HFF-Myc (cell line): ENCODE results near the gene METTL15.
"Not testable (repeated sequence)": the region's sequence is repeated elsewhere in the genome, so short reads cannot be mapped to it uniquely, and the experiment has no call there.

Experiments used
- DNase-seq: peaks from one replicate; pipeline ENCODE4 v3.0.0-alpha.2; 2011; ENCODE audit warnings: low read depth; ENCODE audit errors: extremely low read depth
- H3K4me3 ChIP-seq: replicated peaks from 2 replicates; pipeline ENCODE4 v1.5.1; 2011; ENCODE audit warnings: low read depth, mild to moderate bottlenecking, control low read depth, low read length
- CTCF ChIP-seq: IDR thresholded peaks from 2 replicates; pipeline ENCODE4 v1.5.1; 2012; ENCODE audit warnings: mild to moderate bottlenecking, low read depth, low read length, control low read depth; ENCODE audit errors: missing control alignments

The METTL15 gene

DNA sequence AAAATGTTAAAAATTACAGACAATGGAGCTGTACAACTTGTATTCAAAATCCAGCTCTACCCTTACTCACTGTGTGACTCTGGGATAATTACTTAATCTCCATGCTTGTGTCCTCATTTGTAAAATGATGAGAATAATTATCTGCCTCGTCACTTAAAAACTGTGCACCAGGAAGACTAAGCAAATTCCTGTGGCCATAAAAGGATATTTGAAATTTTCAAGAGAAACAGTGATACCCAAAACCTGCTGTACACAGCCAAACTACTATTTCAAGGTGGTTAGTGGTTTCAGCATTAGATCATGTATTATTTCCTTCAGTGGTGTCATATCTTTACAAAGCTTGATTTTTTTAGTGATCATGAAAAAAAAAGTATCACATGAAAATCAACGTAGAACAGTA lies 136.9 kb downstream of the METTL15 start:
- no peak overlapping the region for H3K4me3 ChIP-seq
- DNase-seq, result no peak
- no peak for TF ChIP-seq CTCF

- H3K4me3 ChIP-seq, result no peak overlapping the region
- DNase-seq, result no peak
- no peak for TF ChIP-seq CTCF
Observed at GRCh38 chr11:28250192-28250591, 142.0 kb downstream of the METTL15 start.

- no peak for TF ChIP-seq CTCF
- DNase-seq, result no peak
- H3K4me3 ChIP-seq, result no peak overlapping the region
Observed at GRCh38 chr11:28251257-28251656, 143.1 kb downstream of the METTL15 start.

GRCh38 chr11:28257761-28258160 lies 149.6 kb downstream of the METTL15 start:
- TF ChIP-seq CTCF, result no peak
- no peak for DNase-seq
- H3K4me3 ChIP-seq, result no peak overlapping the region

DNA sequence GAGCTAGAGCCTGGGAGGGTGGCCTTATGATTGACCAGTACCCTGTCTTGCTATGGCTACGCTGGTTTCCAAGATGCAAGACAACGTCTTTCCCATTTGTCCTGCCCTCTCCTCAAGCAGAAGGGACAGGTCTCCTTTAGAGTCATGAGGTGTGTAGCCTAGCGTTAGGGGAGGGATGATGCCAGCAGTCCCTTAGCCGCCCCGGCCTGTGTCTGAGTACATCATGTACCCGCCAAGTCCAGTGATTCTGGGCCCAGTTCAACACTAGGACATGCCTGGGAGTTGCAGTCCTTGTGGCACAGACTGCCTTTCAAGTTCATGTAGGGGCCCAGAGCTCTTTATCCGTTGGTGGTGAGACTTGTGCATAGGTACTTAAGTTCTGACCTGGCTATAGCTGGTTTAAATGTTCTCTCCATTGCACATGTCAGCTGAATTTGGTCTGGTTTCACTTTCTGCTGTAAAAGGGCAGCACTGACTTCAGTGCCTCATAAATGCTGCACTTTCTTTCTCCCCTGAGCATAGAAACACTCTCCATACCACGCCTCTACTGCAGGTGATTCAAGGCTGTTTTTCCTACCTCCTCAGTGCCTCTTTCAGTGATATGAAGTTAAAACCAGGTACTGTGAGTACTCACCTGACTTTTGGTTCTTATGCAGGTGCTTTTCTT lies 151.1 kb downstream of the METTL15 start:
- no peak overlapping the region for H3K4me3 ChIP-seq
- DNase-seq, result no peak
- TF ChIP-seq CTCF, result no peak

GRCh38 chr11:28268925-28269324 lies 160.7 kb downstream of the METTL15 start:
- no peak overlapping the region for H3K4me3 ChIP-seq
- TF ChIP-seq CTCF, result no peak

GRCh38 chr11:28269586-28269985 lies 161.4 kb downstream of the METTL15 start:
- no peak for DNase-seq
- no peak for TF ChIP-seq CTCF
- no peak overlapping the region for H3K4me3 ChIP-seq

More at GRCh38 chr11:28268925-28269324, 160.7 kb downstream of the METTL15 start:
- DNase-seq, result no peak

GRCh38 chr11:28272247-28272646 lies 164.1 kb downstream of the METTL15 start:
- not testable (repeated sequence) for H3K4me3 ChIP-seq, DNase-seq
